ACC112 (cell line): Measurements from ENCODE around the gene LAMC3.

Experiments used
- H2AFZ ChIP-seq: fragments of 200-600 bp; sonication (generic); one replicate; pipeline ENCODE4 v1.6.0; 2017; ENCODE audit warnings: antibody characterized with exemption, low read length; ENCODE audit not compliant: unreplicated experiment
- H3K27ac ChIP-seq: fragments of 200-600 bp; sonication (generic); 2 replicates; pipeline ENCODE4 v1.5.1; 2014; ENCODE audit warnings: low read depth, mild to moderate bottlenecking, antibody characterized with exemption, low read length, moderate library complexity
- H3K27me3 ChIP-seq: fragments of 200-600 bp; sonication (generic); 2 replicates; pipeline ENCODE4 v1.6.1; 2014; ENCODE audit warnings: mild to moderate bottlenecking, antibody characterized with exemption, low read length, moderate library complexity, mixed read lengths; ENCODE audit not compliant: insufficient read depth
- H3K36me3 ChIP-seq: fragments of 200-600 bp; sonication (generic); 2 replicates; pipeline ENCODE4 v1.6.1; 2016; ENCODE audit warnings: mild to moderate bottlenecking, antibody characterized with exemption, low read length, moderate library complexity, mixed read lengths; ENCODE audit not compliant: insufficient read depth
- H3K4me1 ChIP-seq: fragments of 200-600 bp; sonication (generic); one replicate; pipeline ENCODE4 v1.6.1; 2016; ENCODE audit warnings: low read length, mixed read lengths; ENCODE audit not compliant: insufficient read depth, unreplicated experiment, control insufficient read depth
- H3K4me3 ChIP-seq: fragments of 200-600 bp; sonication (generic); 2 replicates; pipeline ENCODE4 v1.5.1; 2014; ENCODE audit warnings: mild to moderate bottlenecking, low read depth, low read length
- H3K79me2 ChIP-seq: fragments of 200-600 bp; sonication (generic); one replicate; pipeline ENCODE4 v1.6.0; 2016; ENCODE audit warnings: low read length; ENCODE audit not compliant: control insufficient read depth, unreplicated experiment, insufficient read depth

LAMC3 gene

GRCh38 chr9:131013015-131013755 is 4.2 kb downstream of the LAMC3 start:
- Histone ChIP-seq H3K36me3 (no peaks in the 10 kb centered on the region), H3K4me3 (no peak overlapping the region), H3K27ac (no peak overlapping the region), H3K79me2 (no peaks in the 10 kb centered on the region), H3K4me1 (no peaks in the 10 kb centered on the region), H3K27me3 (peaks cover 24% of the 10 kb centered on the region), H2AFZ (no peak overlapping the region)

- H3K79me2 ChIP-seq = no peaks in the 10 kb centered on the region
- H3K4me3 ChIP-seq = no peak overlapping the region
- no peaks in the 10 kb centered on the region for H3K4me1 ChIP-seq
- no peak overlapping the region for H3K27ac ChIP-seq
- peaks cover 18% of the 10 kb centered on the region for H3K27me3 ChIP-seq
- H3K36me3 ChIP-seq = no peaks in the 10 kb centered on the region
- no peak overlapping the region for H2AFZ ChIP-seq
Measured at GRCh38 chr9:131013771-131014676, 5.0 kb downstream of the LAMC3 start.

- no peak overlapping the region for H3K27ac ChIP-seq
- peaks cover 19% of the 10 kb centered on the region for H3K27me3 ChIP-seq
- no peaks in the 10 kb centered on the region for H3K36me3 ChIP-seq
- no peak overlapping the region for H2AFZ ChIP-seq
- no peak overlapping the region for H3K4me3 ChIP-seq
- H3K4me1 ChIP-seq = no peaks in the 10 kb centered on the region
- H3K79me2 ChIP-seq = no peaks in the 10 kb centered on the region
Measured at GRCh38 chr9:131015112-131015511, 6.1 kb downstream of the LAMC3 start.

- Histone ChIP-seq H2AFZ (no peak overlapping the region), H3K27ac (no peak overlapping the region), H3K27me3 (peaks cover 19% of the 10 kb centered on the region), H3K79me2 (no peaks in the 10 kb centered on the region), H3K4me1 (no peaks in the 10 kb centered on the region), H3K4me3 (no peak overlapping the region), H3K36me3 (no peaks in the 10 kb centered on the region)
Measured at GRCh38 chr9:131015876-131016397, 7.0 kb downstream of the LAMC3 start.

GRCh38 chr9:131017067-131017466 is 8.1 kb downstream of the LAMC3 start:
- Histone ChIP-seq H3K4me1 (no peaks in the 10 kb centered on the region), H2AFZ (no peak overlapping the region), H3K27ac (no peak overlapping the region), H3K4me3 (no peak overlapping the region), H3K36me3 (no peaks in the 10 kb centered on the region), H3K27me3 (peaks cover 19% of the 10 kb centered on the region), H3K79me2 (no peaks in the 10 kb centered on the region)

GRCh38 chr9:131018621-131019020 is 9.6 kb downstream of the LAMC3 start:
- Histone ChIP-seq H3K27me3 (peaks cover 29% of the 10 kb centered on the region), H3K27ac (no peak overlapping the region), H3K4me3 (no peak overlapping the region), H3K4me1 (no peaks in the 10 kb centered on the region), H2AFZ (no peak overlapping the region), H3K36me3 (no peaks in the 10 kb centered on the region), H3K79me2 (no peaks in the 10 kb centered on the region)

GRCh38 chr9:131019388-131020239 is 10.6 kb downstream of the LAMC3 start:
- H3K27me3 ChIP-seq = peaks cover 38% of the 10 kb centered on the region
- H3K27ac ChIP-seq = no peak overlapping the region
- no peak overlapping the region for H2AFZ ChIP-seq
- H3K79me2 ChIP-seq = no peaks in the 10 kb centered on the region
- no peaks in the 10 kb centered on the region for H3K4me1 ChIP-seq
- H3K4me3 ChIP-seq = no peak overlapping the region
- no peaks in the 10 kb centered on the region for H3K36me3 ChIP-seq

GRCh38 chr9:131020388-131020787 is 11.4 kb downstream of the LAMC3 start:
- Histone ChIP-seq H3K27ac (no peak overlapping the region), H3K36me3 (no peaks in the 10 kb centered on the region), H2AFZ (no peak overlapping the region), H3K27me3 (peaks cover 45% of the 10 kb centered on the region), H3K4me1 (no peaks in the 10 kb centered on the region), H3K79me2 (no peaks in the 10 kb centered on the region), H3K4me3 (no peak overlapping the region)

- H3K79me2 ChIP-seq = no peaks in the 10 kb centered on the region
- H3K27ac ChIP-seq = no peak overlapping the region
- H3K36me3 ChIP-seq = no peaks in the 10 kb centered on the region
- H2AFZ ChIP-seq = no peak overlapping the region
- no peaks in the 10 kb centered on the region for H3K4me1 ChIP-seq
- no peak overlapping the region for H3K4me3 ChIP-seq
- peaks cover 49% of the 10 kb centered on the region for H3K27me3 ChIP-seq
Measured at GRCh38 chr9:131020862-131021261, 11.9 kb downstream of the LAMC3 start.

GRCh38 chr9:131021785-131022184 is 12.8 kb downstream of the LAMC3 start:
- H3K4me1 ChIP-seq = no peaks in the 10 kb centered on the region
- H3K36me3 ChIP-seq = no peaks in the 10 kb centered on the region
- H2AFZ ChIP-seq = no peak overlapping the region
- H3K4me3 ChIP-seq = no peak overlapping the region
- H3K27me3 ChIP-seq = peaks cover 43% of the 10 kb centered on the region
- H3K79me2 ChIP-seq = no peaks in the 10 kb centered on the region
- H3K27ac ChIP-seq = no peak overlapping the region
